Measurements from ENCODE around the gene CCDC38.

DNA sequence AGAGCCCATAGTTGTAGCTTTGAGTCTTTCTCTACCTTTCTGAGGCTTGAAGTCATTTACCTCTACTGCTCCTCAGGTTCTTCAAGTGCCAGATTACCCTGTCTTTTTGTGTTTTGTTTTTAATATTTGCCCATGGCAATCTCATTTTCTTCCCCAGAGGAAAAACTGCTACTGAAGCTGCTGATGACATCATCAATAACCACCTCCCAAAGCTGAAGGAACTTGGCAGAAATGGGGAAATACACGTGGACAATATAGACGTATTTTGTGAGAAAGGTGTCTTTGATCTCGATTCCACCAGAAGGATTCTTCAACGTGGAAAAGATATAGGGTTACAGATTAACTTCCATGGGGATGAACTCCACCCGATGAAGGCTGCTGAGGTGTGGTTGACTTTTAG, 17.8 kb upstream of the CCDC38 start:
- TF ChIP-seq POLR2A (IDR thresholded peaks at IDR 0.05) (no peak), POLR2AphosphoS5 (IDR thresholded peaks at IDR 0.05) (no peak)
- TF ChIP-seq, protein P1, sequence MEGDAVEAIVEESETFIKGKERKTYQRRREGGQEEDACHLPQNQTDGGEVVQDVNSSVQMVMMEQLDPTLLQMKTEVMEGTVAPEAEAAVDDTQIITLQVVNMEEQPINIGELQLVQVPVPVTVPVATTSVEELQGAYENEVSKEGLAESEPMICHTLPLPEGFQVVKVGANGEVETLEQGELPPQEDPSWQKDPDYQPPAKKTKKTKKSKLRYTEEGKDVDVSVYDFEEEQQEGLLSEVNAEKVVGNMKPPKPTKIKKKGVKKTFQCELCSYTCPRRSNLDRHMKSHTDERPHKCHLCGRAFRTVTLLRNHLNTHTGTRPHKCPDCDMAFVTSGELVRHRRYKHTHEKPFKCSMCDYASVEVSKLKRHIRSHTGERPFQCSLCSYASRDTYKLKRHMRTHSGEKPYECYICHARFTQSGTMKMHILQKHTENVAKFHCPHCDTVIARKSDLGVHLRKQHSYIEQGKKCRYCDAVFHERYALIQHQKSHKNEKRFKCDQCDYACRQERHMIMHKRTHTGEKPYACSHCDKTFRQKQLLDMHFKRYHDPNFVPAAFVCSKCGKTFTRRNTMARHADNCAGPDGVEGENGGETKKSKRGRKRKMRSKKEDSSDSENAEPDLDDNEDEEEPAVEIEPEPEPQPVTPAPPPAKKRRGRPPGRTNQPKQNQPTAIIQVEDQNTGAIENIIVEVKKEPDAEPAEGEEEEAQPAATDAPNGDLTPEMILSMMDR (IDR thresholded peaks at IDR 0.05), result no peak

Measured in prostate gland (tissue), 2 donors.